Mammary epithelial cell (primary cell): ENCODE data around the gene RABGAP1L.

Experiments
- CTCF ChIP-seq, 2 donors: IDR thresholded peaks in 1 of 2; conservative IDR thresholded peaks in 1 of 2; 2 replicates each; pipeline ENCODE4 v1.5.1; 2011 to 2012; ENCODE audit warnings: inconsistent platforms in 2 of 2, low read length in 2 of 2, mild to moderate bottlenecking in 2 of 2, control low read depth in 1 of 2, low read depth in 1 of 2; ENCODE audit not compliant: insufficient read depth in 1 of 2; ENCODE audit errors: extremely low read depth in 1 of 2
- EZH2 ChIP-seq: IDR thresholded peaks from 2 replicates; pipeline ENCODE4 v1.6.1; 2012; ENCODE audit warnings: low read length, inconsistent platforms, borderline replicate concordance

DNA sequence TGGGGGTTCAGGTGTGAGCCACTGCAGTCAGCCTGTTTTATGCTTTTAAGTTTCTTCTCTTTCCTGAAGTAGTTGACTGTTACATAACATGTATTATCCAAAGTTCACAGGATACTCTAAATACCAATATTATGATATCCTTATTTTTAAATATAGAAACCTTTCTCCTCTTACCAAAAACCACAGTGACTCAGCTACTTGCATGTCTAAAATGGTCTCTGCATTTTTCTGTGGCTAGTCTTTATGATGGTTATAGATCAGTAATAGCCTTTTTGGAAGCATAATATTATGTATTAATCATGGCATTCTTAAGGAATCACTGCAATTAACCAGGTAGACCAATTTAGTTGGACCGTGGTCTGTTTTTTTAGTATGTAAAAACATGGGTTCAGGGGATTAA lies 629.7 kb downstream of the RABGAP1L start:
- TF ChIP-seq CTCF (conservative IDR thresholded peaks at IDR 0.05 in 1 of 2, IDR thresholded peaks at IDR 0.05 in 1 of 2; ENCODE audit: extremely low read depth in 1 of 2, insufficient read depth in 1 of 2, low read depth in 1 of 2, low read length in 2 of 2) (no peak), EZH2 (no peak)
